Neural progenitor cell (in vitro differentiated cells): ENCODE data around the gene MUCL3. TPM values are rescaled to one million over a fixed set of nuclear protein-coding genes. Genes with fewer than 3 reads are reported as not detected.

Experiments used
- DNase-seq: peaks from one replicate; pipeline ENCODE4 v3.0.0-alpha.2; 2016; ENCODE audit warnings: low spot score
- H2AFZ ChIP-seq: fragments of 200-600 bp; sonication (generic); replicated peaks from 2 replicates; pipeline ENCODE4 v1.6.1; 2016; ENCODE audit warnings: antibody characterized with exemption
- H3F3A ChIP-seq: fragments of 200-600 bp; sonication (generic); 2 replicates; pipeline ENCODE4 v1.6.1; 2016; ENCODE audit warnings: antibody characterized with exemption, low read depth
- H3K27ac ChIP-seq: fragments of 200-600 bp; sonication (generic); 2 replicates; pipeline ENCODE4 v1.5.1; 2016; ENCODE audit warnings: mild to moderate bottlenecking
- H3K27me3 ChIP-seq: fragments of 200-600 bp; sonication (generic); 2 replicates; pipeline ENCODE4 v1.6.1; 2016; ENCODE audit warnings: mild to moderate bottlenecking, moderate library complexity
- H3K36me3 ChIP-seq: fragments of 200-600 bp; sonication (generic); 2 replicates; pipeline ENCODE4 v1.5.1; 2016
- H3K4me1 ChIP-seq: fragments of 200-600 bp; sonication (generic); 2 replicates; pipeline ENCODE4 v1.6.1; 2016; ENCODE audit warnings: mixed run types
- H3K4me2 ChIP-seq: fragments of 200-600 bp; sonication (generic); 2 replicates; pipeline ENCODE4 v1.6.1; 2016
- H3K4me3 ChIP-seq: fragments of 200-600 bp; sonication (generic); 2 replicates; pipeline ENCODE4 v1.5.1; 2016
- H3K79me2 ChIP-seq: fragments of 200-600 bp; sonication (generic); 2 replicates; pipeline ENCODE4 v1.6.1; 2016; ENCODE audit warnings: low read depth
- H3K9ac ChIP-seq: fragments of 200-600 bp; sonication (generic); 2 replicates; pipeline ENCODE4 v1.6.1; 2016
- H3K9me3 ChIP-seq: fragments of 200-600 bp; sonication (generic); 2 replicates; pipeline ENCODE4 v1.5.1; 2016; ENCODE audit warnings: low read depth
- H4K20me1 ChIP-seq: fragments of 200-600 bp; sonication (generic); 2 replicates; pipeline ENCODE4 v1.6.1; 2016; ENCODE audit warnings: low read depth
- H3K27ac Mint-ChIP-seq: 3 replicates; pipeline ENCODE4 v1.8.0; 2021; ENCODE audit warnings: mixed read lengths
- H3K27me3 Mint-ChIP-seq: 2 replicates; pipeline ENCODE4 v1.8.0; 2022; ENCODE audit warnings: low read depth, mild to moderate bottlenecking, inconsistent platforms, moderate library complexity, mixed read lengths; ENCODE audit not compliant: insufficient read depth
- H3K36me3 Mint-ChIP-seq: 3 replicates; pipeline ENCODE4 v1.8.0; 2021; ENCODE audit warnings: mixed read lengths
- H3K4me1 Mint-ChIP-seq: 3 replicates; pipeline ENCODE4 v1.8.0; 2021; ENCODE audit warnings: mixed read lengths
- H3K4me3 Mint-ChIP-seq: 3 replicates; pipeline ENCODE4 v1.8.0; 2021; ENCODE audit warnings: mild to moderate bottlenecking, moderate library complexity, mixed read lengths
- H3K9me3 Mint-ChIP-seq: 3 replicates; pipeline ENCODE4 v1.8.0; 2020; ENCODE audit warnings: mixed read lengths
- CTCF ChIP-seq: fragments of 200-600 bp; sonication (generic); IDR thresholded peaks from 2 replicates; pipeline ENCODE4 v1.5.1; 2017; ENCODE audit warnings: antibody characterized with exemption, mild to moderate bottlenecking
- EZH2 ChIP-seq: fragments of 200-600 bp; sonication (generic); IDR thresholded peaks from 2 replicates; pipeline ENCODE4 v1.6.1; 2017; ENCODE audit warnings: antibody characterized with exemption, mild to moderate bottlenecking, moderate library complexity
- EZH2phosphoT487 ChIP-seq: fragments of 200-600 bp; sonication (generic); IDR thresholded peaks from 2 replicates; pipeline ENCODE4 v1.6.1; 2017; ENCODE audit warnings: antibody characterized with exemption
- total RNA-seq: library from RNA; depleted of rRNA; stranded (reverse); fragments of >200 nt; gene quantifications from 2 replicates; pipeline ENCODE4 v1.2.3, GENCODE V29; 2015; ENCODE audit warnings: low replicate concordance

The MUCL3 gene
- total RNA-seq, 1 donor from 2014 or later = not detected

- H3K9ac ChIP-seq = no peak overlapping the region
Observed at GRCh38 chr6:30957716-30958115, 16.9 kb downstream of the MUCL3 start.

DNA sequence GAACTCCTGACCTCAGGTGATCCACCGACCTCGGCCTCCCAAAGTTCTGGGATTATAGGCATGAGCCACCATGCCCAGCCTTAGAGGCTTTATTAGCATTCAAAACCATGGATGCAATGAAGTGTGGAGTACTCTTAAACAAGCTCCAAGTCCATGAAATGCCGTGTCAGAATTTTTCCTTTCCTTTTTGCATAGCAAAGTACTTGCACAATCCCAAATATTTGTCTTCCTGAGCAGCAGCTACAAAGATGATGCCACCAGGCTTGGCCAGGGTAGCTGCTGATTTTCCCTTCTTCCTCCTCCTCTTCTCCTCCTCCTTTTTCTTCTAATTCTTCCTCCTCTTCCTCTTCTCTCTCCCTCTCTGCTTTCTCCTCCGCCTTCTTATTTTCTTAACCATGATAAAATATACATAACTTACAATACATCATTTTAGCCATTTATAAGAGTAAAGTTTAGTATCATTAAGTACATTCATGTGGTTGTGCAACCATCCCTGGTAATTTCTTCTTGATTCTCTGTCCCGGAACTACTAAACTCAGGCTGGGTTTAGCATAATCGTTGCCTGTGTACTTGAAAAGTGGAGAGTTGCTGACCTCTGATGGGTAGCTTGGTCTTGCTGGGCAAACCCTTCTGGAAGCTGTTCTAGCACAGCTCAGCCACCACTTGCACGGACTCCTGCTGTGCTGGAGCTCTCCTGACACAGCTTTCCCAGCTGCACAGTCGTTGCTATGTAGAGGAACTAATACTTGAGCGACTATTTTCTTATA, 20.3 kb downstream of the MUCL3 start:
- Histone ChIP-seq H3K27me3 (peaks cover 20% of the 10 kb centered on the region), H3K9ac (no peak overlapping the region), H3K36me3 (no peaks in the 10 kb centered on the region), H3K27ac (no peak overlapping the region), H4K20me1 (no peaks in the 10 kb centered on the region), H3K9me3 (no peaks in the 10 kb centered on the region), H3F3A (peaks cover 2% of the 10 kb centered on the region), H3K4me3 (no peak overlapping the region), H3K4me1 (peaks cover 4% of the 10 kb centered on the region), H3K4me2 (no peak overlapping the region), H3K79me2 (no peaks in the 10 kb centered on the region), H2AFZ (no peak overlapping the region)
- Mint-ChIP-seq H3K4me3 (no peak overlapping the region), H3K36me3 (no peaks in the 10 kb centered on the region), H3K9me3 (peaks cover 3% of the 10 kb centered on the region), H3K4me1 (peaks cover 15% of the 10 kb centered on the region), H3K27ac (no peak overlapping the region), H3K27me3 (peaks cover 12% of the 10 kb centered on the region)
- no peak for DNase-seq
- TF ChIP-seq EZH2phosphoT487 (no peak), CTCF (no peak), EZH2 (no peak)

More at GRCh38 chr6:30957716-30958115, 16.9 kb downstream of the MUCL3 start:
- Histone ChIP-seq H3K4me2 (no peak overlapping the region), H3K27ac (no peak overlapping the region), H3K4me3 (no peak overlapping the region), H3K79me2 (no peaks in the 10 kb centered on the region), H2AFZ (no peak overlapping the region), H3K4me1 (peaks cover 14% of the 10 kb centered on the region), H4K20me1 (no peaks in the 10 kb centered on the region), H3K9me3 (no peaks in the 10 kb centered on the region), H3F3A (peaks cover 17% of the 10 kb centered on the region), H3K36me3 (no peaks in the 10 kb centered on the region), H3K27me3 (peaks cover 48% of the 10 kb centered on the region)
- no peak overlapping the region for H3K4me3 Mint-ChIP-seq
- DNase-seq = no peak
- no peaks in the 10 kb centered on the region for H3K9me3 Mint-ChIP-seq
- H3K36me3 Mint-ChIP-seq = no peaks in the 10 kb centered on the region
- peaks cover 27% of the 10 kb centered on the region for H3K4me1 Mint-ChIP-seq
- H3K27me3 Mint-ChIP-seq = peaks cover 12% of the 10 kb centered on the region
- no peak for TF ChIP-seq CTCF
- no peak overlapping the region for H3K27ac Mint-ChIP-seq

- no peak for DNase-seq
- TF ChIP-seq CTCF (no peak), EZH2phosphoT487 (no peak), EZH2 (no peak)
- no peaks in the 10 kb centered on the region for H3K4me1 ChIP-seq
- Mint-ChIP-seq H3K4me3 (no peak overlapping the region), H3K4me1 (peaks cover 7% of the 10 kb centered on the region), H3K36me3 (no peaks in the 10 kb centered on the region), H3K9me3 (peaks cover 4% of the 10 kb centered on the region), H3K27ac (no peak overlapping the region), H3K27me3 (peaks cover 9% of the 10 kb centered on the region)
- H3K4me3 ChIP-seq = no peak overlapping the region
- no peaks in the 10 kb centered on the region for H4K20me1 ChIP-seq
- no peaks in the 10 kb centered on the region for H3K79me2 ChIP-seq
- H3K4me2 ChIP-seq = no peak overlapping the region
- no peaks in the 10 kb centered on the region for H3F3A ChIP-seq
- H2AFZ ChIP-seq = no peak overlapping the region
- peaks cover 4% of the 10 kb centered on the region for H3K27me3 ChIP-seq
- H3K9ac ChIP-seq = no peak overlapping the region
- H3K36me3 ChIP-seq = no peaks in the 10 kb centered on the region
- no peaks in the 10 kb centered on the region for H3K9me3 ChIP-seq
- no peak overlapping the region for H3K27ac ChIP-seq
Observed at GRCh38 chr6:30962716-30963115, 21.9 kb downstream of the MUCL3 start.
